Endothelial cell of umbilical vein (primary cell): ENCODE results near the gene PRSS36.

Experiments
- CTCF ChIP-seq, 2 donors: IDR thresholded peaks; 1 replicate in 1 of 2; 2 replicates in 1 of 2; pipeline ENCODE4 v1.5.1; 2011; ENCODE audit warnings: low read length in 2 of 2, mild to moderate bottlenecking in 2 of 2, moderate library complexity in 2 of 2, control low read depth in 1 of 2, inconsistent platforms in 1 of 2, low read depth in 1 of 2; ENCODE audit not compliant: insufficient read depth in 1 of 2; ENCODE audit errors: extremely low read depth in 1 of 2
- EZH2 ChIP-seq: IDR thresholded peaks from 2 replicates; pipeline ENCODE4 v1.6.1; 2012; ENCODE audit warnings: borderline replicate concordance, low read depth, mild to moderate bottlenecking, moderate library complexity, low read length, inconsistent platforms; ENCODE audit not compliant: severe bottlenecking
- FOS ChIP-seq: IDR thresholded peaks from 2 replicates; pipeline ENCODE4 v1.6.1; 2011; ENCODE audit warnings: mild to moderate bottlenecking, low read length, moderate library complexity, borderline replicate concordance; ENCODE audit not compliant: insufficient read depth
- GATA2 ChIP-seq: IDR thresholded peaks from 2 replicates; pipeline ENCODE4 v1.7.0; 2011; ENCODE audit warnings: low read depth, mild to moderate bottlenecking, moderate library complexity, mixed read lengths, low read length; ENCODE audit not compliant: insufficient read length, insufficient read depth
- JUN ChIP-seq: IDR thresholded peaks from 2 replicates; pipeline ENCODE4 v1.6.1; 2011; ENCODE audit warnings: borderline replicate concordance, low read depth; ENCODE audit not compliant: insufficient read length, insufficient read depth
- MAX ChIP-seq: IDR thresholded peaks from 2 replicates; pipeline ENCODE4 v1.6.1; 2011; ENCODE audit not compliant: insufficient read depth, insufficient read length
- MYC ChIP-seq: IDR thresholded peaks from one replicate; pipeline ENCODE4 v1.6.1; 2011; ENCODE audit warnings: mild to moderate bottlenecking, low read depth, low read length
- POLR2A ChIP-seq: IDR thresholded peaks from 2 replicates; pipeline ENCODE4 v1.6.1; 2012; ENCODE audit warnings: low read depth, mild to moderate bottlenecking, control low read depth, low read length
- POLR2AphosphoS5 ChIP-seq: IDR thresholded peaks from 2 replicates; pipeline ENCODE4 v1.6.1; 2012; ENCODE audit warnings: low read depth, mild to moderate bottlenecking, control low read depth, low read length, moderate library complexity; ENCODE audit not compliant: insufficient read depth

GRCh38 chr16:31183432-31184428, 33.9 kb upstream of the PRSS36 start:
- TF ChIP-seq CTCF (IDR thresholded peaks at IDR 0.05; ENCODE audit: extremely low read depth in 1 of 2, insufficient read depth in 1 of 2, low read depth in 1 of 2, low read length in 2 of 2) (no peak), POLR2AphosphoS5 (no peak), POLR2A (no peak), EZH2 (no peak), FOS (no peak), MYC (no peak), MAX (no peak), GATA2 (no peak), JUN (no peak)
